Measurements from ENCODE around the gene CFAP410.
"Not testable (repeated sequence)": the region's sequence is repeated elsewhere in the genome, so short reads cannot be mapped to it uniquely, and the experiment has no call there.

CFAP410 gene

GRCh38 chr21:44366586-44367211 is 27.5 kb upstream of the CFAP410 start:
- Mint-ChIP-seq H3K27ac (no peak overlapping the region), H3K9me3 (peaks cover 23% of the 10 kb centered on the region), H3K4me3 (no peak overlapping the region), H3K4me1 (peaks cover 6% of the 10 kb centered on the region), H3K27me3 (ENCODE audit: low read depth, poor library complexity) (peaks cover 54% of the 10 kb centered on the region), H3K36me3 (ENCODE audit: low read depth) (peaks cover 7% of the 10 kb centered on the region)
- DNase-seq, result no peak
- TF ChIP-seq CTCF (IDR thresholded peaks at IDR 0.05), result no peak

GRCh38 chr21:44365967-44366585 is 26.9 kb upstream of the CFAP410 start:
- TF ChIP-seq CTCF (IDR thresholded peaks at IDR 0.05), result no peak
- Mint-ChIP-seq H3K27me3 (ENCODE audit: low read depth, poor library complexity) (peaks cover 49% of the 10 kb centered on the region), H3K4me3 (no peak overlapping the region), H3K4me1 (peaks cover 6% of the 10 kb centered on the region), H3K36me3 (ENCODE audit: low read depth) (peaks cover 7% of the 10 kb centered on the region), H3K27ac (no peak overlapping the region), H3K9me3 (peaks cover 26% of the 10 kb centered on the region)
- DNase-seq, result no peak

GRCh38 chr21:44365251-44365966 is 26.2 kb upstream of the CFAP410 start:
- no peak overlapping the region for H3K4me3 Mint-ChIP-seq
- H3K4me1 Mint-ChIP-seq, result peaks cover 6% of the 10 kb centered on the region
- peaks cover 7% of the 10 kb centered on the region for H3K36me3 Mint-ChIP-seq (ENCODE audit: low read depth)
- DNase-seq, result no peak
- peaks cover 43% of the 10 kb centered on the region for H3K27me3 Mint-ChIP-seq (ENCODE audit: low read depth, poor library complexity)
- peaks cover 27% of the 10 kb centered on the region for H3K9me3 Mint-ChIP-seq
- H3K27ac Mint-ChIP-seq, result no peak overlapping the region
- no peak for TF ChIP-seq CTCF (IDR thresholded peaks at IDR 0.05)

- Mint-ChIP-seq H3K36me3 (ENCODE audit: low read depth) (peaks cover 7% of the 10 kb centered on the region), H3K9me3 (peaks cover 31% of the 10 kb centered on the region), H3K4me3 (no peak overlapping the region), H3K27me3 (ENCODE audit: low read depth, poor library complexity) (peaks cover 36% of the 10 kb centered on the region), H3K4me1 (peaks cover 6% of the 10 kb centered on the region), H3K27ac (no peak overlapping the region)
- no peak for TF ChIP-seq CTCF (IDR thresholded peaks at IDR 0.05)
- DNase-seq, result no peak
Measured at GRCh38 chr21:44364151-44365053, 25.2 kb upstream of the CFAP410 start.

- no peak for DNase-seq
- Mint-ChIP-seq H3K4me1 (peaks cover 6% of the 10 kb centered on the region), H3K27ac (no peak overlapping the region), H3K9me3 (peaks cover 37% of the 10 kb centered on the region), H3K36me3 (ENCODE audit: low read depth) (peaks cover 7% of the 10 kb centered on the region), H3K27me3 (ENCODE audit: low read depth, poor library complexity) (peaks cover 26% of the 10 kb centered on the region), H3K4me3 (no peak overlapping the region)
- no peak for TF ChIP-seq CTCF (IDR thresholded peaks at IDR 0.05)
Measured at GRCh38 chr21:44363278-44363677, 24.1 kb upstream of the CFAP410 start.

GRCh38 chr21:44361903-44362302 is 22.7 kb upstream of the CFAP410 start:
- DNase-seq; H3K36me3 Mint-ChIP-seq (ENCODE audit: low read depth); H3K4me1 Mint-ChIP-seq; H3K27ac Mint-ChIP-seq; H3K4me3 Mint-ChIP-seq: not testable (repeated sequence)
- Mint-ChIP-seq H3K9me3 (peaks cover 37% of the 10 kb centered on the region), H3K27me3 (ENCODE audit: low read depth, poor library complexity) (peaks cover 12% of the 10 kb centered on the region)

Measured in nephron progenitor cell (in vitro differentiated cells).